Tibial artery (tissue), 4 donors: ENCODE measurements around the gene CDC42EP2.
A peak's percentile ranks its signal among the peaks of the same experiment; 100 is the strongest.

Source experiments
- DNase-seq, 2 donors: peaks; one replicate each; pipeline ENCODE4 v3.0.0-alpha.2; 2019
- H3K27ac ChIP-seq, 2 donors: fragments of 200-600 bp; sonication (generic) in 1 of 2; 1 replicate in 1 of 2; 2 replicates in 1 of 2; pipeline ENCODE4 v1.5.1; 2018 to 2019; ENCODE audit warnings: mild to moderate bottlenecking in 1 of 2
- H3K27me3 ChIP-seq, 2 donors: fragments of 200-600 bp; sonication (generic) in 1 of 2; one replicate each; pipeline versions ENCODE4 v1.5.1 to v1.6.0; 2016 to 2019
- H3K36me3 ChIP-seq, 3 donors: fragments of 200-600 bp; sonication (generic) in 2 of 3; one replicate each; pipeline ENCODE4 v1.5.1; 2016 to 2019; ENCODE audit warnings: mild to moderate bottlenecking in 2 of 3
- H3K4me1 ChIP-seq, 4 donors: fragments of 200-600 bp; sonication (generic) in 2 of 4; 1 replicate in 3 of 4; 2 replicates in 1 of 4; pipeline ENCODE4 v1.5.1; 2016 to 2019
- H3K4me3 ChIP-seq, 2 donors: fragments of 200-600 bp; sonication (generic) in 1 of 2; 1 replicate in 1 of 2; 2 replicates in 1 of 2; pipeline ENCODE4 v1.5.1; 2018 to 2019; ENCODE audit warnings: mild to moderate bottlenecking in 2 of 2
- H3K9me3 ChIP-seq, 3 donors: fragments of 200-600 bp; sonication (generic) in 1 of 3; one replicate each; pipeline ENCODE4 v1.5.1; 2016 to 2019
- intact Hi-C: fragments of 100-400 bp; cut with DNase I; formaldehyde crosslinking; loops from one replicate; pipeline ENCODE4 v1.15.0; 2023; ENCODE audit warnings: low total_unique reads
- TF ChIP-seq, protein P1 (sequence below), 2 experiments: fragments of 200-600 bp in 1 of 2; fragments of 450-650 bp in 1 of 2; IDR thresholded peaks; one replicate each; pipeline ENCODE4 v1.5.1; 2017 to 2019; ENCODE audit warnings: antibody characterized with exemption in 2 of 2, mild to moderate bottlenecking in 1 of 2, moderate library complexity in 1 of 2

Gene CDC42EP2, protein sequence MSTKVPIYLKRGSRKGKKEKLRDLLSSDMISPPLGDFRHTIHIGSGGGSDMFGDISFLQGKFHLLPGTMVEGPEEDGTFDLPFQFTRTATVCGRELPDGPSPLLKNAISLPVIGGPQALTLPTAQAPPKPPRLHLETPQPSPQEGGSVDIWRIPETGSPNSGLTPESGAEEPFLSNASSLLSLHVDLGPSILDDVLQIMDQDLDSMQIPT

DNA sequence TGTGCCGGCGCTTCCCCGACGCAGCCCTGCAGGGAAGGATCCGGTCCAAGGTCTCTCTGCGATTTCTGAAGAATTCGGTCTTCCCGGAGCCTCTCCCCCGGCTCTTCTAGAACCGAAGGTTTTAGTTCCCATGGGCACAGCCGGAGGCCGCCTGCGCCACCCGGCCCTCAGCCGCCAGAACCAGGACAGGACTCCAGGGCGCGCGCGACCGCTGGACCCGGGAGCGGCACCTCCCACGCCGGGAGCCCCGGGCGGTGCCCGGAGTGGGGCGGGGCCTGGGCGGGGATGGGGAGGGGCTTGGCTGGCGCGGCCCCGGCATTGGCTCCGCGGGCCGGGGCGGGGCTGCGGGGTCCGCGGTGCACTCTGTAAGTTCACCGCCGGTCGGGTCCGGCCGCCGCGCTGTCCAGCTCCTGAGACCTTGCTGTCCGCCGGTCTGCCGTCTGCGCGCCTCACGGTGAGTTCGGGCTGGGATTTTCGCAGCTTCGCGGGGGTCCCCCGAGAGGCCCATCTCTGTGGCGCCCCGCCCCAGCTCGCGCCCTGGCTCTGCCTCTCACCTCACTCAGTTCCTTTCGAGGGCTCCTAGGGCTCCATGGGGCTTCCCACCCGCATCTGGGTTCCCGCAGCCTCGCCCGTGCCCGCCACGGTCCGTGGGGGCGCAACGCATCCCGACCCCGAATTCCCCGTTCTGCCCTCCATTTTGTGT lies at the start of gene CDC42EP2:
CDC42EP2 (plus strand) TSS at position 366 of the 703 bp plus-strand sequence. CDS start 6,033 bp downstream, outside the sequence.
- Histone ChIP-seq H3K9me3 (no peaks in the 10 kb centered on the region), H3K27me3 (no peaks in the 10 kb centered on the region), H3K36me3 (no peaks in the 10 kb centered on the region), H3K4me1 (peaks cover 0 to 36% (median 10%) of the 10 kb centered on the region in 4 donors), H3K27ac (peak within 1 kb of the TSS; percentile 71 to 85), H3K4me3 (peak within 1 kb of the TSS; percentile 64 to 68)
- intact Hi-C loops, result loop anchor here (2.0 to 5.0 kb wide), 2 partner anchors 40 to 87 kb away; no protein-coding TSS in a partner anchor
- TF ChIP-seq, protein P1, sequence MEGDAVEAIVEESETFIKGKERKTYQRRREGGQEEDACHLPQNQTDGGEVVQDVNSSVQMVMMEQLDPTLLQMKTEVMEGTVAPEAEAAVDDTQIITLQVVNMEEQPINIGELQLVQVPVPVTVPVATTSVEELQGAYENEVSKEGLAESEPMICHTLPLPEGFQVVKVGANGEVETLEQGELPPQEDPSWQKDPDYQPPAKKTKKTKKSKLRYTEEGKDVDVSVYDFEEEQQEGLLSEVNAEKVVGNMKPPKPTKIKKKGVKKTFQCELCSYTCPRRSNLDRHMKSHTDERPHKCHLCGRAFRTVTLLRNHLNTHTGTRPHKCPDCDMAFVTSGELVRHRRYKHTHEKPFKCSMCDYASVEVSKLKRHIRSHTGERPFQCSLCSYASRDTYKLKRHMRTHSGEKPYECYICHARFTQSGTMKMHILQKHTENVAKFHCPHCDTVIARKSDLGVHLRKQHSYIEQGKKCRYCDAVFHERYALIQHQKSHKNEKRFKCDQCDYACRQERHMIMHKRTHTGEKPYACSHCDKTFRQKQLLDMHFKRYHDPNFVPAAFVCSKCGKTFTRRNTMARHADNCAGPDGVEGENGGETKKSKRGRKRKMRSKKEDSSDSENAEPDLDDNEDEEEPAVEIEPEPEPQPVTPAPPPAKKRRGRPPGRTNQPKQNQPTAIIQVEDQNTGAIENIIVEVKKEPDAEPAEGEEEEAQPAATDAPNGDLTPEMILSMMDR (IDR thresholded peaks at IDR 0.05), result peak in 1 of 2 experiments; percentile 28
- peak; percentile 79 to 95 for DNase-seq

DNA sequence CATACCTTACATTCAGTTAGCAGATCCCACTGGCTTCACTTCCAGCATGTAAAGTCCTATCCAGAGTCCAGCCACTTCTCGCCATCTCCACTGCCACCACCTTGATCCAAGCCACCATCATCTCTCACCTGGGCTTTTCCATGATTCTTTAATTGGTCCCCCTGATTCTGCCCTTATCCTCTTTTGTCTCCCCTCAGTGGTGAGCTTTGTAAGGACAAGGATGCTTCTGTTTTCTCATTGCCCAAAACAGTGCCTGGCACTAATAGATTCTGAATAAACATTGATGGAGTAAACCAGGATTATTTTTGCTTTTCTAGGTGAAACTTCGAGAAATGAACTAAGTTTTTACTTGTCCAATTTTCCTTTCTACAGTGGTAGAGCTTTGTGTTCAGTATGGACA lies 48.5 kb upstream of the CDC42EP2 start:
- Histone ChIP-seq H3K27me3 (no peaks in the 10 kb centered on the region), H3K4me3 (no peak overlapping the region), H3K9me3 (no peaks in the 10 kb centered on the region), H3K4me1 (peaks cover 0 to 13% (median 8%) of the 10 kb centered on the region in 4 donors), H3K27ac (no peak overlapping the region), H3K36me3 (peaks cover 19 to 38% (median 23%) of the 10 kb centered on the region in 3 donors)
- no peak for DNase-seq
- intact Hi-C loops, result no loop called here
- TF ChIP-seq, protein P1 (IDR thresholded peaks at IDR 0.05), result no peak

DNA sequence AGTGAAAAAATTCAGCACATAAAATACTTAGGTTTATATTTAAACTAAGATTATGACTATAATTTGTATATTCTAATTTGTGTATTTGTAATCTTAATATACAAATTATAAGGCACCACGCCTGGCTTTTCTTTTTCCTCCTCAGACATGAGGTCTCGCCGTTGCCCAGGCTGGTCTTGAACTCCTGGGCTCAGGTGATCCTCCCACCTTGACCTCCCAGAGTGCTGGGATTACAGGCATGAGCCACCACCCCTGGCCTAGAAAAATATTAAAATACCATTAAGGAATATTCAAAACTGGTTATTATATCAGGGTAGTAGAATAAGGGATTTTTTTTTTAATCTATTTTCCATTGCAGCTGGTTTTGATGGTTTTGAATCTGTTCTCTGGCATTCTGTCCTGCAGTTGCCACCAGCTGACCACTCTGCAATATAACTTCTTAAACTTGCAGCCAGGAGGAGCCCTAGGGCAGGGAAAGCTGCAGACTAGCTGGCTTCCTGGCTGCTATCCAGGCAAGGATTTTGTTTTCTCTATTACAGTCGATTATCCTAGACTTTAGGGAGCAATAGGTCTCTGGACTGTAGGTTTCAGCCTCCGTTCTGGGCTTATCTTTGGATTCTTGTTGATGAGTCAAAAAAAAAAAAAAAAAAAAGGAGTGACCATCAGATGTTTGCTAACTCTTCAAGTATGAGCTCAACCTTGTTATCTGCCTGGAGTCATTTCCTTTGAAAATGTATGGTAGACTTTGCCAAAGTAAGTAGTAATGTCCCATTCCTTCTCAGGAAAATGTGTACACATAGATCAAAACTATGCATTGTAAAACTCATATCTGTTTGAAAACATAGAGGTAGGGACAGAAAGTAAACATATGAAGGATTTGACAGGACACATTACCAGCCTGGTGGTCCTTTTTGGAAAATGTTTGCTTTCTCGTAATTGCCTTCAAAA lies 39.7 kb upstream of the CDC42EP2 start:
- Histone ChIP-seq H3K27ac (peak overlapping the region in 1 of 2 donors; percentile 24), H3K4me1 (peaks cover 0 to 13% (median 2%) of the 10 kb centered on the region in 4 donors), H3K9me3 (no peaks in the 10 kb centered on the region), H3K4me3 (no peak overlapping the region), H3K36me3 (peaks cover 9 to 28% (median 20%) of the 10 kb centered on the region in 3 donors), H3K27me3 (no peaks in the 10 kb centered on the region)
- DNase-seq, result peak; percentile 78 to 81
- intact Hi-C loops, result loop anchor here (2.0 kb wide), 1 partner anchor 40 kb away; the partner anchor contains the start of gene CDC42EP2
- TF ChIP-seq, protein P1 (IDR thresholded peaks at IDR 0.05), result peak; percentile 76 to 96

DNA sequence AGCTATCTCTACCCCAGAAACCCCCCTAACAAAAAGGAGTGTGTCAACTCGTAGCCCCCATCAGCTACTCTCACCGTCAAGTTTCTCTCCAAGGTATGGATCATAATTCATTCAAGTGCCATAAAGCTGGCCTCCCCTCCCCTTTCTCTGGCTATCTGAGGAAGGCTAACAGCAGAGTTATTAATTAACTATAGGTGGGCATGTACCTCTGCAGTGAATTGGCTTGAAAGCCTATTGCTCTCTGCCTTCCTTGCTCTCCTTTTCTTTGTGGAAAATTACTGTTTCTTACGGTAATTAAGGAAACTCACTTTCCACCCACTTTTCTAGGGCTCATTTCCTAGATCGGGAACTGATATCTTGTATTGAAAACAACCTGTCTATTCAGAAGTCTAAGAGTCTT lies 38.8 kb upstream of the CDC42EP2 start:
- Histone ChIP-seq H3K4me3 (no peak overlapping the region), H3K36me3 (peaks cover under 1 to 28% (median 15%) of the 10 kb centered on the region in 3 donors), H3K27ac (peak overlapping the region in 1 of 2 donors; percentile 24), H3K9me3 (no peaks in the 10 kb centered on the region), H3K4me1 (peaks cover 0 to 13% (median 2%) of the 10 kb centered on the region in 4 donors), H3K27me3 (no peaks in the 10 kb centered on the region)
- DNase-seq, result no peak
- intact Hi-C loops, result loop anchor here (2.0 kb wide), 1 partner anchor 39 kb away; the partner anchor contains the start of gene CDC42EP2
- TF ChIP-seq, protein P1 (IDR thresholded peaks at IDR 0.05), result no peak
